ENCODE measurements around the gene CORO2B.
"Not testable (repeated sequence)": the region's sequence is repeated elsewhere in the genome, so short reads cannot be mapped to it uniquely, and the experiment has no call there.

CORO2B gene

GRCh38 chr15:68676011-68676605, 97.3 kb downstream of the CORO2B start:
- no peak for DNase-seq (ENCODE audit: low read depth)

DNA sequence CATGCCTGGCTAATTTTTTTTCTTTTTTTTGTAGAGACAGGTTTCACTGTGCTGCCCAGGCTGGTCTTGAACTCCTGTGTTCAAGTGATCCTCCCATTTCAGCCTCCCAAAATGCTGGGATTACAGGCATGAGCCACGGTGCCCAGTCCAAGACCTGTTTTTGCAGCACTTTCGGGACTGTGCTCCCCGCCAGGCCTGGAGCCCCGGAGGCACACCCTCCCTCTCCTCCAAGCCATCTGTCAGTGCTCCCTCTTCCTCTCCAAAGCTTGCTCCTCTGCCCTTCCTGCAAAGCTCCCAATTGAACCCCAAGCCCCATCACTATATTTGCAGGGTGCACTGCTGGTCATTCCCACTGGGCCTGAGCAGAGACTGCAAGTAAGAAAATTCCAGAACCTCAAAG, 98.1 kb downstream of the CORO2B start:
- DNase-seq (ENCODE audit: low read depth) = no peak

DNA sequence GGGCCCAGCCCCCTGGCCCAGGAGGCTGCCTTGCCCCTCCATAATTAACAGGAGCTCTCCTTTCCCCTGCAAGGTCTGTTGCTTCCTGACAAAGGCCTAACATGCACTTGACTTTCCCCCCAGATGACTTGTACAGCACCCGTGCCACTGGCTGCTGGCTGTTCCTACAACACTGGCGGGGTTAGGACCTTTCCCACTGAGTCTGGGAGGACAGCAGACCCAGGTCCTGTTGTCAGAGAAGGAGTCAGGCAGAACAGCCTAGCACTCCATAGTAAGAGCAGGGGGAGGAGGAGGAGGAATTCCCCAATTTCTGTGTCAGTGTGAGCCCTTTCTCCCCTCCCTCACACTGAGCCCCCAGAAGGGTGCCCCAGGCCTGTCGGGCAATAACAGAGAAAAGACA, 99.2 kb downstream of the CORO2B start:
- no peak for DNase-seq (ENCODE audit: low read depth)

GRCh38 chr15:68678746-68679145, 100.0 kb downstream of the CORO2B start:
- no peak for DNase-seq (ENCODE audit: low read depth)

- no peak for DNase-seq (ENCODE audit: low read depth)
These were observed 100.4 kb downstream of the CORO2B start for GRCh38 chr15:68679161-68679560.

GRCh38 chr15:68679961-68680371, 101.2 kb downstream of the CORO2B start:
- DNase-seq (ENCODE audit: low read depth) = no peak

DNA sequence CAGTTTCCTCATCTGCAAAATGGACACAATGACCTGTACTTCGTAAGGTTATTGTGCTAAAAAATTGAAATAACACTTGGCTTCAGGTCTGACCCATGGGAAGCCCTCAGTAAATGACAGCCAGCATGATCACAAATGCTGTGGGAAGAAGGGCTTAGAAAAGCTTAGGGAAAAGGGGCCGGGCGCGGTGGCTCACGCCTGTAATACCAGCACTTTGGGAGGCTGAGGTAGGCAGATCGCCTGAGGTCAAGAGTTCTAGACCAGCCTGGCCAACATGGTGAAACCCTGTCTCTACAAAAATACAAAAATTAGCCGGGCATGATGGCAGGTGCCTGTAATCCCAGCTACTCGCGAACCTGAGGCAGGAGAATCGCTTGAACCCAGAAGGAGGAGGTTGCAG, 102.0 kb downstream of the CORO2B start:
- not testable (repeated sequence) for DNase-seq (ENCODE audit: low read depth)

- DNase-seq (ENCODE audit: low read depth) = no peak
These were observed 103.0 kb downstream of the CORO2B start for GRCh38 chr15:68681836-68682235.

DNA sequence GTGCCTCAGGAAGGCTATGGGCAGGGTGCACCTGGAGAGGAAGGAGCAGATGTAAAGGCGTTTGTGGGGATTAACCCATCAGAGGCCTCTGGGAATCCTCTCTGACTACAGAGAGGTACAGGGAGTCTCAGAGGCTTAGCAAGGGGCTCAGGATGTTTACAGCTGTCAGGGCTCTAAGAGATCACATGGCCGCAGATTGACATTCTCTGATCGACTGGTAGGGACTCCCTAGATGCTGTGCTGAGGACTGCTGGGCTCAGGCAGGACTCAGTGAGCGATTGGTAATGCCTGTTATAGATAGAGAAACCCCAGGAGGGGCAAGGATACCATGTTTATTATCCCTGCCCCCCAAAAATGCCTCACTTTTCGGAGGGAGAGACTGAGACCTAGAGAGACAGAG, 103.5 kb downstream of the CORO2B start:
- DNase-seq (ENCODE audit: low read depth) = no peak

- no peak for DNase-seq (ENCODE audit: low read depth)
These were observed 104.2 kb downstream of the CORO2B start for GRCh38 chr15:68683026-68683425.

- DNase-seq (ENCODE audit: low read depth) = no peak
These were observed 104.8 kb downstream of the CORO2B start for GRCh38 chr15:68683551-68683950.

DNA sequence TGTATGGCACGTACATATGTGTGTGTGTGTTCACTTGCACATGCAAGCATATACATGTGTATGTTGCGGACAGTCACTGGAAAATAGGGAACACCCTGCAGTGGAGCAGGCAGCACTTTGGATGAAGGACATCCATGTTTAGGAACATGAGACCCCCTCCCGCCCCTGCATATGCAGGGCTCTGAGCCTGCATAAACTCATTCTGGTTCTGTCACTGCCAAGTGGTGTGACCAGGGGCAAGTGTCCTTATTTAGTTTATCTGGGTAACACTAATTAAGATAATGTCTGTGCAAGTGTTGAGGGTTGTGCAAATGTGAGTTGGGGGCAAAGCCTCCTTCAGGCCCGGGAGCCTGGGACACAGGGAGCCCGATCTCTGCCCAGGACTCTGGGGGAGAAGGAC, 105.7 kb downstream of the CORO2B start:
- DNase-seq (ENCODE audit: low read depth) = no peak

DNA sequence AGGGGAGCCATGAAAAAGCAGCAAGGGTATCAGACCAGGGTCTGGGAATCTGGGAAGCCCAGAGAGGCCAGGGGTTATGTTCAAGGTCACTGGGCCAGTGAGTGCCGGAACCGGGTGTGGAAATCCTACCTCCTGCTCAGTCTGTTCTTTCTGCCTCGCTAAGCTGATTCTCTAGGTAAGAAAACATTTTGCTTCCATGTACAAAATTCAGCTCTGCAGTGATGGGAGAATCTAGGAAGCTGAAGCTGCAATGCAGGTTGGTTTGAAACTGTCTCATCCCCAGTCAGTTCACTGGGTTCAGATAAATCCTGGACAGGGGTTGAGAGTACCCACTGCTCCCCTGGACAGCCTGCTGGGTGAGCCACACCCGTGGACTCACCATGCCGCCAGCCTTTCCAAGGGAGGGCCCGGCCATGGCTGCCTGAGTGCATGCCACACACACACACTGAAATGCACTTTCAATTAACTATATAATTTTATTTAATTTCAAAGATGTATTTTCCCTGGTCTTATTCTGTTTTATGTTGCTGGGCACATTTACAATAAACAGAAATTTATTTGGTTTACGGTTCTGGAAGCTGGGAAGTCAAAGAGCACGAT, 108.4 kb downstream of the CORO2B start:
- DNase-seq (ENCODE audit: low read depth) = no peak

DNA sequence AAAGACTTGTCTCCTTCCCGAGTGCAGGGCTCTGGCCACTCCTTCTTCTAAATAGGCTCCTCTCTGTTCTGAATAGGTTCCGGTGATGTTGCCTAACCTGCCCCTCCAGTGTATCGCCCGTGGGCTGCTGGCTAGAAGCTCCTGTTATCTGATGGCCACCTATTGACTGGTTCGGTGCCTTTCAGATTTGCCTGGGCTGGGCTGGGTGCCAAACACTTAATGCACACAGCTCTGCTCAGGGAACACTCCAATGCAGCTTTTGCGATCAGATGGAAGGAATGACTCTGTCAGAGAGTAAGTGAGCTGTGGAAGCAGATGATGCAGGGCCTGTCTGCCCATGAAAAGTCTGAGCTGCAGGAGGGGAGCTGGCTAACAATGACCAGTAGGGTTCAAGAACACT, 112.9 kb downstream of the CORO2B start:
- DNase-seq (ENCODE audit: low read depth) = no peak

GRCh38 chr15:68693071-68693470, 114.3 kb downstream of the CORO2B start:
- peak; percentile 20 for DNase-seq (ENCODE audit: low read depth)

GRCh38 chr15:68694111-68694510, 115.3 kb downstream of the CORO2B start:
- DNase-seq (ENCODE audit: low read depth) = no peak

GRCh38 chr15:68695061-68695595, 116.3 kb downstream of the CORO2B start:
- no peak for DNase-seq (ENCODE audit: low read depth)

- DNase-seq (ENCODE audit: low read depth) = no peak
These were observed 117.9 kb downstream of the CORO2B start for GRCh38 chr15:68696414-68697363.

DNA sequence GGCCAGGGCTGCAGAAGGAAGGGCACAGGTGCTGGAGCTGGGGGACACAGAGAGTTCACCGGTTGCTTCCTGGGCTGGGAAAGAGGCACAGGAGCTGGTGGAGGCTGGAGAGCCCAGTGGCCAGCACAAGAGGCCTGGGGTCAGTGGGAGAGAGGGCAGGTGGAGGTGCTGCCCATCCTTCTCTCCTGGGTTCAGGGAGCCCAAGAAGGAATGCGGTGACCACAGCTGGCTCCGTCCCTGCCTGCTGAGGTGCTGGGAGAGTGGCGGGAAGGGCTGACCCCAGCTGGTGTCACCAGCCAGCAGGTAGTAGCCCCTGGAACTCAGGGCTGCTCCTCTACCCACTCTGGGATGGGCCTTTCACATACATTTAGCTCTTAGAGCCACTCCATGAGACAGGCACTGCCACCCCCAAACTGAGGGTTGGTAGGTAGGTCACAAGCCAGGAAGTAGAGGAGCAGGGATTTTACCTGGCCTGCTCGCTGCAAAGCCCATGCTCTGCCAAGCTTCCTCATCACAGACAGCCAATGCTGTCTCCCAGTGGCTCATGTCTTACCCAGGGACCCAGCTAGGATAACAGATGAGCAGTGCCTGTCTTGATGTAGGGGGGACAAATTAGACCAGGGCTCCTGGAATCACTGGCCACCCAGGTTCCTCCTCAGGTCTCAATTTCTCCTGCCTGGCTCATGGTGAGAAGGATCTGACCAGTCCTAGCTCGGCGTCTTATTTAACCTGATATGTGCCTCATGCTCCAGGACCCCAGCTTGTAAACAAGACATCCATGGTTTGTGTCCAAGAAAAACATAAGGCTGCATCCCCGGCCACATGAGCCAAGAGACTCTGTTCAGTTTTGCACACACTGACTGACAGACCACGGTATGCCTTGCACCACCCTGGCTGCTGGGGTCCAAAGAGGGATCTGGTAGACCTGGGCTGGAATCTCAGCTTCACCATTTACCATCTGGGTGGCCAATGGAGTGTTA, 119.2 kb downstream of the CORO2B start:
- DNase-seq (ENCODE audit: low read depth) = no peak

- no peak for DNase-seq (ENCODE audit: low read depth)
These were observed 119.9 kb downstream of the CORO2B start for GRCh38 chr15:68698708-68699107.

DNA sequence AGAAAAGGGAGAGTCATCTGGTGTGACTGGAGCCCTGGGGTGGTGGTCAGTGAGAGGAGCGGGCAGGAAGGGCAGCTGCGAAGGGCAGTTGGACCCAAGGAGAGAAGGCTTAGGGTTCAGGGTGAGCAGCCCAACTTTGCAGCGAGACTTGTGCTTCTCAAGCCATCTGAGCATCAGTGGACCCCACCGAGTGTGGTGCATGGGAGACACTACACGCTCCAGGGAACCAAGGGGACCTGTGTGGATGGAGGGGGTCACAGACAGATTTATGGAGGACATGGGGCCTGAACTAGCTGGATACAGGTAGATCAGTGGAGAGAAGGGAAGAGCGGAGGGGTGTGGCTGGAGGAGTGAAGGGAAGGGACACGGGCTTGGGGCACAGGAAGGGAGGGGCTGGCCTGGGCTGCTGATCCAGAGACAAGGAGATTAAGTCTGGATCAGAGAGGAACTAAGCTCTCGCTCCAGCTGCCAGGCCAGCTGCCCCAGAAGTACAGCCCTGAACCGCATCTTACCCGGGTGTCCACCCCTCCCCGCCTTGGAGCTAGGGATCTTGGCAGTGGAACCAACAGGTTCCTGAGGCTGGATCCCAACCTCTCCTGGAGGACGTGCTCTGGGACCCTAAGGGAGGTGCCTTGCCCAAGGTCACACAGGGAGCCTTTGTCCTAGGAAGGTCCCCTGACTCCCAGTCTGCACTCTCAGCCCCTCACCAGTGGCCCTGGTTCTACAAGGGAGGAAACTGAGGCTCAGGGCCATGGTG, 120.5 kb downstream of the CORO2B start:
- no peak for DNase-seq (ENCODE audit: low read depth)
